Smooth muscle cell of the brain vasculature (primary cell): ENCODE results near the gene DMD.

Source experiments
- DNase-seq: peaks from one replicate; pipeline ENCODE4 v3.0.0-alpha.2; 2012; ENCODE audit warnings: low read depth, low spot score

DMD gene

DNA sequence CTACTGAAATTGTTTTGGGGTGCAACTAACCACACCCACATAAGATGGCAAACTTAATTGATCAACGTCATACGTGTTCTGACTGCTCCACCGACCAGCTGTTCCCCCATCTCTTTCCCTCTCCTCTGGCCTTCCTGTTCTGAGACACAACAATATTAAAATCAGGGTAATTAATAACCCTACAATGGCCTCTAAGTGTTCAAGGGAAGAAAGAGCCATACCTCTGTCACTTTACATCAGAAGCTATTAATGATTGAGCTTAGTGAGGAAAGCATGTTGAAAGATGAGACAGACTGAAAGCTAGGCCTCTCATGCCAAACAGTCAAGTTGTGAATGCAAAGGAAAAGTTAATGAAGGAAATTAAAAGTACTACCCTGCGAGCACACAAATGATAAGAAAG lies 1965.6 kb downstream of the DMD start:
- DNase-seq: no peak

DNA sequence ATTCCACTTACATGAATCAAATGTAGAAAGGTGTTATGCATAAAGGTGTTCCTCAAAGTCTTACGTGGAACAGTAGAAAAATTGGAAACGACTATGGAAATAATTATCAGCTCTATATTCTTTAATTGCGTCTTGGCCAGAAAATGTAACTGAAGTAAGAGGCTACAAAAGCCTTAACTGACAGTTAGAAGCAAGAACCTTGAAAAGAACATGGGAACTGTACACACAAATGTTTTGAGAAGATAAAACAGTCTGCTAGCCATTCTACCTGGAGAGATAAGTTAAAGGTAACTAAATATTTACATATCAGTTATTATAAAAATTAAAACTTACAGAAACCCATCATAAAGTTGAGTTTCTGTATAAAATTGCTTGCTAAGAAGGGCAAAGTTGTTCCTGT lies 1967.5 kb downstream of the DMD start:
- no peak for DNase-seq

DNA sequence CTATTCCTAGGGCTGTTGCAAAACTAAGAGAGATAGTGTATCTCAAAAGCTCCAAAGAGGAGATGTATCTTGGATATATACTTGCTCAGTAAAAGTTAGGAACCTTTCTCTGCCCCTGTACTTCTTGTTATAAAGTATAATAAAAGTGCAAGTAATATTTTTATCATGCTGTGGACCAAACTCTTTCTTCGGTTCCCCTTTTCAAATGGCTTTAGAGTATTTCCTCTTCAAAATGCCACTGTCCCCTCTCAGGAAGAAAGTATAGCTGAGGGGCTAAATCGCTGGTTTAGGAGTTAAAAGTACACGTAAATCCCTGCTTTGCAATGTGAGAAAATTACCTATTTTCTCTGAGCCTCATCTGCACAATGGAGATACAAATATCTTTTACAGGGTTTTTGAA lies 1970.4 kb downstream of the DMD start:
- DNase-seq: no peak

DNA sequence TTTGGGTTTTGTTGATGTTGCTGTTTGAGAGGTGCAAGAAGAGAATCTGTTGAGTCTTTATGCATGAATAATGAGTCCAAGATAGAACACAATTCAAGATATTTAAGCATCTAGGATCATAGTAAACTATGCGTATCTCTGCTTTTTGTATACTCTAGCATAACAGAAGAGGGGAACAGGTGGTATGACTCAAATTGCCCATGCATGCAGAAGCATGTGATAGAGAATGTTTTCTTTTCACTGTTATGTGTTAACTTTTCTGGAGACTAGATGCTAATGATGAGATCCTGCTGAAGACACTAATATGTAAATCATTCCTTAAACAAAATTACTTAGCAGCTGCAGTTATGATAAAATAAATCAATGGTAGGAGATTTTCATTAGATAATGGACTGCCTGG lies 1974.2 kb downstream of the DMD start:
- DNase-seq: no peak

DNA sequence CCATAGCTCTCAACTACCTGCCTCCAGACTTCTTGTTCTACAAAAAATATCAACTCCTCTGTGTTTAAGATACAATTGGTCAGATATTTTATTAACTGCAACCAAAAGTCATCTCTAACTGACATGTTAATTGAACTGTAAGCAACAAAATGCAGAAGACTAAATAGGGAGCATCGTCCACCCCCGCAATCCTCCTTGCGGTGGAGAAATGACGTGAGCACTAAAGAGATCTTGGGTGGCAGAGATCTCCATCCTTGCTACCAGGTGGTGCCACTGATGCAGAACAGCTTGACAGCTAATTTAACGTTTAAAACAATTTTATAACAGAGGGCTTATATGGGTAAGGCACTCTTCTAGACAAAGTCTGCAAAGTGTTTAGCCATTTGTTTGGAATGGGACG lies 1975.1 kb downstream of the DMD start:
- DNase-seq: no peak

DNA sequence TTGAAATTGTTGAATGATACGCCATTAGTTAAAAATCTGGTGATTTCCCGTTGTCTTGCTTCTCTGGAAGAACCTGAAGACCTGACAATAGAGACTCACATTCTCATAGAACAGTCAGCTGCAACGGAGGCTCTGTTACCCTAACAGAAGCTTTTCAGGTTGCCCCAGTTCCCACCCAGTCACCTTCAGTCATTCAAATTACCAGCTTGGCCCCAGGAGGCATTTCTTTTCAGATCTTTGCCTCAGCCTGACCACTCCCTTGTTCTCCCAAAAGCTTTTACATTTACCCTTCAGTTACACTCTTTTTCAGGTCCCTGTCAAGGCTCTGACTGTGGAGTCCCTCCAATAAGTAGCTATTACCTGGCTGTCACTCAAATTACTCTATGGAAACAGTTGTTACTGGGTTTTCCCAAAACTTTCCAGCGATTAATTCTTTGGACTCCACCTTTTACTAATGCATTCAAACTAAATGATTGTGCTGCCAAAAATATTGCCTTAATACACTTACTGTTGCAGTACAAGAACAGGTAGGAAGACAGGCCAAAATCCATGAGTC lies 1977.3 kb downstream of the DMD start:
- DNase-seq: no peak

DNA sequence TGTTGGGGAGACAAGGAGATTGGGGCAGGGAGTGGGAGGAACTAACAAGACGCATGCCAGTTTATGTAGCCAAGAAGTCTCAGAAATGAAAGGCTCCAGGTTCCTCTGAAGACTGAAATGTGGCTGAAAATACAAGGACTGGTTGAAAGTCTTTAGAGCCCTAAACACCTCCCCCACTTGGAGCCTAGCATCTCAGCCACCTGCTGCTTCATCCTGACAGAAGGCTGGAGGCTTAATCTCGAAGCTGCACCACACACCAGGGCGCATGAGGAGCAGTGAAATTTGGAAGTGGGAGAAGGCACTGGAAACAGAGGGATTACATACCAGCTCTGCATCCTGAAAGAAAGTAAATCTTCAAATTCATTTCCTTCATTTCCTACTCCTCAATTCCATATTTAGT lies 1978.8 kb downstream of the DMD start:
- DNase-seq: no peak

DNA sequence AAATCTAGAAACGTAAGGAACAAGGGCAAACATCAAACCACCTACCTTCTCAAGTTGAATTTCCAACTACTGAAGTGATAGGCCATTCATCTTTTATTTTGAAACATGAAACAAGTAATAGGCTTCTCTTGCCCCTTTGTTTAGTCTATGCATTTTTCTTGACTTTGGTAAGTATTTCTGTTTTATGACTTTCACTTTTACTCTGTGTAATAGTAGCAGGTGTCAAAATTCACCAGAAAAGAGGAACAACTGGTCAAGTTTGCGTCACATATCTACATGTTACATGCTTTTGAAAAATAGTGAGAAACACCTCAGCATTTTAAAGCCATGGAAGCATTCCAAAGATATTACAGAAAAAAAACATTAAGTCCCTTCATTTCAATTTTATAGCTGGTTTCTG lies 1982.4 kb downstream of the DMD start:
- no peak for DNase-seq

DNA sequence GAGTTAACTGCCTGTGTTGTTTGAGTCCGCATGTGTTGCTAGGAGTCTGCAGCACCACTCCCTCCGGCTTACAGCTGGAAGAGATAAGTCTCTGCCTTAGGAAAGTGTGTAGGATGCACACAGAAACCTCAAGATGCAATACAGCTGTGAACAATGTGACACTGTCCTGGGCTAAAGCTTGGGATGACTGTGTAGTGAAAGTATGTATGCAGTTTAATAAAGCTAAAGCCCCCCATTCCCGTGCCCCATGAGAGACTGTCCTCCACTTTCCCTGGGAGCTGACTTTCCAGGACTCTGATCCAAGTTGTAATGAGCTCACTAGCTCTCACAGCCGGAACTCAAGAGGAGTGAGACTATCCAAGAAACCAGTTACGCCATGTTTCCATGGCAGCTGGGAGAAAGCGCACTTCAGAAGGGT lies 1982.9 kb downstream of the DMD start:
- DNase-seq: no peak

DNA sequence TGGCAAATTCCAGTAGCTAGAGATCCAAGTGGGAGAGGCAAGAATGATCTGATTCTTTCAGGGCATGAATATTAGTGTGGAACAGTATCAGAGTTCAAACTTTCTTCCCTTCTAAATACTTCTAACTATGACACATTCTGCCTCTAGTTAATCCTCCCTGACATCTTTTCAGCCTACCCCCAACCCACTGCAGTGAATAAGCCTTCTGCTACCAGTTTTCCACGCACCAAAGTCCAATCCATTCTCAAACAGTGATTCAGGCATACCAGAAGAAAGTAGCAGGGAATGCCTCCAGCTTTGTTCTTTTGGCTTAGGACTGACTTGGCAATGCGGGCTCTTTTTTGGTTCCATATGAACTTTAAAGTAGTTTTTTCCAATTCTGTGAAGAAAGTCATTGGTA lies 1984.1 kb downstream of the DMD start:
- no peak for DNase-seq

DNA sequence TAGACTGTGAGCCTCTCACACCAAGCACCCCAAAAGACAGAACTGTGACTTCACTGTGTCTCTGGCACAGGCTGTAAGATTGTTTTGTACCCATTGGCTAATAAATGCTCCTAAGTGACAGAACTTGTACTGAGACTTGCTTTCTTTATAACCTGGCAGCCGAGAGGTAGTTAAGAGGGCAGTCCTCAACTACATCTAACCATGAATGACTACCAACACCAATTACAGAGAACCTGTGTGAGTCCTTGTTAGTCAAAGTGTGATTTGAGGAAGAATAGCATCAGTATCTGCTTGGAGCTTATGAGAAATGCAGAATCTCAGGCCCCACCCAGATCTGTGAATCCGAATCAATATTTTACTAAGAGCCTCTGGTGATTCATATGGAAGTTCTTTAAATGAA lies 1985.5 kb downstream of the DMD start:
- DNase-seq: no peak

DNA sequence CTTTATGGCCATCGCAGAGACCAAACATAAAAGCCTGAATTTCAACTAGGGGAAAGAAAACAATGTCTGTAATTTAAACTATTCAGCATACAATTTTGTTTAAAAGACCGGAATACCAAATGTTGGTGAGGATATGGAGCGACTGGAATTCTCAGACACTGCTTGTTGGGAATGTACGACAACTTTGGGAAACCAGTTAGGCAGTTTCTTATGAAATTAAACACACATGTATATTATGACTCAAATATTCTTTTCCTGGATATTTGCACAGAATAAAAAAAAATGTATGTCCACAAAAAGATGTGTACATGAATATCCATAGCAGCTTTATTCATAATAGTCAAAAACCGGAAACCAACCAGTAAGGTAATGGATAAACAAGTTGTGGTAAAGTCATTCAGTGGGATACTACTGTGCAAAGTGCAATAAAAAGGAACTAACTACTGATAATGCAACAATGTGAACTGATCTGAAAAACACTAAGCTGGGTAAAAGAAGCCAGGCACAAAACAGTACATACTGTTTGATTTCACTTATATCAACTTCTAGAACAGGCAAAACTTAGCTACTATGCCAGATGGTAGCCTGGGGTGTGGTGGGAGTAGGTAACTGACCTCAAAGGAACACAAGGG lies 1986.9 kb downstream of the DMD start:
- DNase-seq: no peak

DNA sequence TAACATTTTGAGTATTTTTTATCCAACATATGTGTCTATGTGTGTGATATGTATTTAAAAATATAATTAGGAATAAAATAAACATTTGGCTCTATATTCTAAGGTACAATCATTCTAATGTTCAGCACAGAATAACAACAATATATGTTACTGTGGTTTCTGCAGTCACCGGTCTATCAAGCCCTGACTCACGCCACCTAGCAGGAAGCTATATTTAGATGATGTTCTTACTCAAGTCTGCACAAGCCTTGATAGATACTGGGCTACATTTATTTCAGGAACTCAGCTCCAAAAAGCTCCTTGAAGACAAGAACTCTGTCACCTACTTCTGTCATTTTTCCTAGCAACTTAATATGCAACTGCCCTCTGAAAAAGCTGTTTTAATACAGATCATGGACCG lies 1987.5 kb downstream of the DMD start:
- no peak for DNase-seq

DNA sequence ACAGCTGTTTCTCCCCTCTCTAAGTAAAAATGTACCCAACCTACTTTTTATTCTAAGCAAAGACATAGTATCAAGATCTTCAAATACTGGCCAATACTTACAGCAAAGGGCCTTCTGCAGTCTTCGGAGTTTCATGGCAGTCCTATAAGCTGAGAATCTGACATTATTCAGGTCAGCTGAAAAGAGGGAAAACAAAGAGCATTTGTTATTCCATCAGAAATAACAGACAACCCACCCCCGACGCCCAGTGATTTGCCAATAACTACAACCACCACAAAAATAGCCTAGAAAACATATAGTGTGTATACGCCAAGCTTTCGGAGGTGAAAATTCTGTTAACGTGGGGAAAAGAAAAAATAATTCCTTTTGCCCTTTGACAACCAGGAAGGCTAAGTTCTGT lies 1988.4 kb downstream of the DMD start:
- DNase-seq: no peak

DNA sequence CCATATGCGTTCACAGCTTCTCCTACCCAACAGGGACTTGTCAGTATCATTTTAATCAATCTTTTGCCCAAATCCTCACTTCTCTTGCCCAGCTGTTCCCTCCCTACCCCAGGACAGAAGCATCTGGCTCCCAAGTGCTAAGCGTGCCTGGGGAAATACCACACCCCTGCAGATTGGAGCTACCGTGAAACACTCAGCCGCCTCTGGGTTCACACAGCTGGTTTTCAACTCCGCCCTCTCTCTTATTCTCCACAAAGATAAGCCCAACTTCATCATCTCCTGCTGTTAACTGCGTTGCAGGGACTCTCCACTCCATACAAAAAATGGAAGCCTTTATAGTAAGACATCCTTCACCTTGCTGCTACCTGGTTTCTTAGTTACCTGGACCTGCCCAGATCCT lies 1992.2 kb downstream of the DMD start:
- no peak for DNase-seq

DNA sequence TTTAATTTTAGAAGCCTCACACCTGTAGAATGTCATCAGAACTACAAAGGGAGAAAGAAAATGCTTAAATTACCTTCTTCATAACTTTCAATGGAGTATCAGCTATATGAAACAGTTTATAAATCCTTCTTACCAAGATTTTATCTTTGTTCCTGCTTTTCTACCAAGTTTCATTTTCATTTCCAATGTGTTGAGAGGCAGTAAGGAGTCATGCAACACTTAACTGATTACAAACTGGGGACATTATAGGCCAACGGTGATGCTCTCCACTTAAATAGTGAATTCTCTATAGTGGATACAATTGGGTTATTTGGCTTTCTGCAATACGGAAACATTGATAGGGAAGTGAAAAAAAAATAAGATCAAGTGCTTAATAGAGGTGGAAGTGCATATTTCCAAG lies 1994.3 kb downstream of the DMD start:
- DNase-seq: no peak

DNA sequence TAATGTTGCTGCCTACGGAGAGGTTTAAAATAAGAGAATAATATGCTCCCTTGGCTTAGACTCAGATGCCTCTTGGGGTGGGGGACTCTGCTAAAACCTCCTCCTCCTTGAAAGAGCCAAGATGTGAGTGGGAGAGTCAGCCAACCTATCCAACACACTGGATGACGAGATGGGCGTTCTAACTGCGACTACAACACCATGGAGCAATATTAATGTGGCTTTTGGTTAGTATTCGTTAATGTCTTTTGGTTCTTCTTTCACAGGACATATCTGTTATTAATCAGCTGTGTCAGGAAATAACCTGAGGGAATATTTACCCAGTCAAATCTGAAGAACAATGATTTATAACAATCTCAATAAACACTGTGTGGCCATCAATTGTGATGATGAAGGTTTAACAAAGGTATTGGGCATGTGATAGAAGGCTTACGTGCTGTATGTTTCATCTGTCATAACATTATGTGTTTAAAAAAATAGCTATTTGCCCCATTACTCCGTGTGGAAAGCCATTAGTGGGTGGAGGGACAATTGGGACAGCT lies 1996.0 kb downstream of the DMD start:
- no peak for DNase-seq

DNA sequence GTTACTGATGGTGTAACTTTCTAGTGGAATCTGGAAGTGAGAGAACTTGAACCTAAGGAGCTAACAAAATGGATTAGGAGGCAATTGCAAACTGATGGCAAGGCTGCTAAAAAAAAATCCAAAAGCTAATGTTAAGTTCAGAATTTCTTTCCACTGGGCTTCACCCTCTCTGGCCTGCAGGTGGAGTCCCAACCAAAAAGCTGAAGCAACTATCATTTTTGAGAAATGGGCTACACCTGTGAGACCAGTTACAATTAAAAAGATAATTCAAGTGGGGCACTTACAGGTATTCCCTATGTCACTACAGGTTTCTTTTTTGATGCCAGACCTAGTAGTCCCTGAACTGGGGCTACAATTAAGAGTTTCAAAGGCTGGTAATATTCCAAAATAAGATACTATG lies 1997.4 kb downstream of the DMD start:
- no peak for DNase-seq

DNA sequence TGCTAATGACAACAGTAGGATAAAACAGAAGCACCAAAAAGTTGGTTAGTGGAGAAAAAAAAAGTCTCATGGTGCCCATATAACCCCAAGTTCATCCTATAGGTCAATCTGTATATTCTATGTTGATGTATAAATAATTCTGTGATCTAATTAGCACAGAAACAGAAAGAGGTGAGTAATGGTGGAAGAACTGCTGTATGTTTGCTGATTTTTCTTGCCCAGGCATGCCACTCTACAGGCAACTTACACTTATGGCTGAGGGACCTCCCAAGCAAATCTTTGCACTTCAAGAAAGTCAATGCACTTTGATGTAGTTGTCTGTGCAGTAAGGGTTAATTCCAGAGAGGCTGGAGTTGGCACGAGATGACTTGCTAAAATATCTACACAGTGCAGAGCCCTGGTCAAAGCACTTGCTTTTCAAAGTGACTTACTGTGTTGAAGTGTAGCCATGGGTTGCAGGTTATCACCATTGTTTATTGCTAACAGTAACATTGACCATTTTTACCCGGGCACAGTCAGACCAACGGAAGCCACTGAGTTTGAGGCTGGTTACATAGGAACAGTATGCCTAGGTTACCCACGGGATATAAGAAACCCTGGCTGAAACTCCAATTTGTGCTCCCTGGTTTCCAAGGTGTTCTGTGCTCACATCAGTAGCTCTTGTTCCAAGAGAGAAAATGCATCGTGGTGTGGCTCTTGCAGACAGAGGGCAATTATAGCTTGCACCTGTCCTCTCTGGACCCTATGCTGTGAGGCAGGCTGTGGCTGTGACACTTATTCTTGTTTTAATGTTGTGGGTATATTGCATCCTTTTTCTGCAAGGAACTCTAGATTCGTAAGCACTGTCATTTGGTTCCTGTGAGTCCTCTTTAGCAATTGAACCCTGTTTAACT lies 1998.2 kb downstream of the DMD start:
- DNase-seq: no peak

DNA sequence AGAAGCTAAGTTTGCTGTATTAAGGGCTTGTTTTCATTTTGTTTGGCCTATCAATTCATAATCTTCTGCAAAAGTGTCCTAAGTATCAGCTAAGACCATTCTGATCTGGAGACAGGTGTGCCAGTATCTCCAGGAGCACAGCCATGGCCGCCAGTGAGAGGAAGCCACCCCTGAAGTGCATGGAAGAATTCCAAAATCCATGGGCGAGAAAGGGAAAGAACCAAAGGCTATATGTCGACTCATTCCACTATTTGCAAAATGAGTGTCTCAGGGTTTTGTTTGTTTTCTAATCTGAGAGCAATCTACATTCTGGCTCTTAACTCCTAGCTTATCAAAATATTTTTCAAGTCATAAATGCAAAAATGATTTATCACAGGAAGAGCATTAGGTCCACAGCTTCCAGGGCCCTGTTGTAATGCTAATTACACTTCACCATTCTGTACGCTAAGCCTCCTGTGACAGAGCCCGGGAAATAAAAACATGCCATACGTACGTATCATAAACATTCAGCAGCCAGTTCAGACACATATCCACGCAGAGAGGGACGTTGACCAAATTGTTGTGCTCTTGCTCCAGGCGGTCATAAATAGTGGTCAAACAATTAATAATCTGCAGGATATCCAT lies 2002.2 kb downstream of the DMD start:
- no peak for DNase-seq

DNA sequence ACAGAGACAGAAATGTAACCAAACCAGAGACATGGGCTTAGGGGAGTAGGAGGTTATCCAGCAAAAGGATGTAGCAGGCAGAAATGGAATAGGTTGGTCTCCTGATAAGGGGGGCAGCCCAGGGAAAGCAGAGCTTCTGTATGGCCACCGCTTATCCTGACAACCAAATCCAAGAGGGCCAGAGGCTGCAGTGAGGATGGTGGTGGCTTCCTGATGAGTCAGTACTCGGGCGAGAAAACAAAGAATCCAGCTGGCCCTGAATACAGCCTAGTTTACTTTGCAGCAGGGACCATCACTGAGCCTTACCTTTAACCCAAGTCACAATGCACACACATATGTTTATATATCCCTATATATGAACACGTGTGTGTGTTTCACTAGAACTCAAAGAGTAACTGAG lies 2009.8 kb downstream of the DMD start:
- DNase-seq: no peak

DNA sequence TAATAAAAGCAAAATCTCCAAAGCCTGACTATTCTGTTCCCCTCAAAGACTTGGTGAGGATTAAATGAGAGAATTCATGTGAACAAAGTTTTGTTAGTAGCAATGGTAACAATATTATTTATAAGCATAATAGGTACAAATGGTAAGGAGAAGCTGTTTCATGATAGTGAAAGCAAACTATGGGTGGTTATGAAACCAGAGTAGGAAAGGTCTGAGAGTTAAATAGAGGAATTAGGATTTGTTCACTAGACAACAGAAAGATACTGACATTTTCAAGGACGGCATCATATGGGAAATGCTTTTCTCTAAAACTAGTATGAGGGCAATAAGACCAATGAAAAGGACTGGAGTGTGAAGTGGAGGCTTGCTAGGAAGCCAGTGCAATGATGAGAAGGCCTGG lies 2010.9 kb downstream of the DMD start:
- no peak for DNase-seq

DNA sequence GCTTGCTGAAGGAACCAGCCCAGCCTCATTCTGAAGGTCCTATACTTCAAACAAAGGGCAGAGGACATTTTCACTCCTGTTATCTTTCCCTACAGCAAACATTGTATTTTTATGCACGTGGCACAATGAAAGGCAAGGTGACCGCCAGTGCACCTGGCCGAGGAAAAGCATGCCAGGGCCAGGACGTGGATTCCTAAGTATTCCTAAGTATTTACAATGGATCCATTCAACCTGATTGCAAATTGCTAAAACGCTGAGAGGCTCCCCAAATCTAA lies 2011.6 kb downstream of the DMD start:
- DNase-seq: no peak
